NCI-H128 (cell line): ENCODE results near the gene KIF13A.
"Not testable (repeated sequence)": the region's sequence is repeated elsewhere in the genome, so short reads cannot be mapped to it uniquely, and the experiment has no call there.

Experiments used
- DNase-seq: peaks from one replicate; lab custom pipeline; 2025; ENCODE audit not compliant: unreplicated experiment; lab: John Stamatoyannopoulos, UW

KIF13A gene

DNA sequence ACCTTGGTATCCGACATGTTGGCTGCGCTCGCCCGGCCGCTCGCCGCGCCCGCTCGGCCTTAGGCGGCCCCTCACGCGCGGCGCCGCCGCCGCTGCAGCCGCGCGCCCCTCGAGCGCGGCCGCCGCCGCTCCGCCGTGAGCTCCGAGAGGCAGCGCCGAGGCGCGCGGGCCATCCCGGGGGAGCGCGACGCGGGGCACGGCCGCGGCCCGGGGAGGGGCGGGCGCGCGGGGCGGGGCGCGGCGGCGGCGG is at the start of gene KIF13A:
Gene KIF13A (minus strand): TSS at position 189 of the 250 bp plus-strand sequence. CDS start 172 bp downstream, at position 17.
- no peak for DNase-seq

- DNase-seq = no peak
Observed at GRCh38 chr6:18036781-18037180, 49.3 kb upstream of the KIF13A start.

DNA sequence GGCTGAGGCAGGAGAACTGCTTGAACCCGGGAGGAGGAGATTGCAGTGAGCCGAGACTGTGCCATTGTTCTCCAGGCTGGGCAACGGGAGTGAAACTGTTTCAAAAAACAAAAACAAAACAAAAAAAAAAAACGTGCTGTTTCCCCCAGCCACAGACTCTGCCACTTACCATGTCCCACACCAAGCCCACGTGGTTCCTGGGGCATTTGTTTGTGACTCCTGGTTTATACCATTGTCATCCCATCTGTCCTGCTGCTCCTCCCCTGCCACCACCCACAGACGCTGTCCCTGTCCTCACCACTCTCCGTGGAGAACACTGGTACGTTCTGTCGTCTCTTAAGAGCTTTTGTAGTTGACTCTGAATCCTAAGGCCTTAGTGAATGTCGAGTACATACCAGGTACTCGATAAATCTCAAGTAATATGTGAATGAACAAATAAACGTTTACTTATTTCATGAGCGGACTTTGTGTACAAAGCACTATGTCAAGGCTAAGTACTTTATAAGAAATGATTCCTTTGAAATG is 48.0 kb upstream of the KIF13A start:
- no peak for DNase-seq

GRCh38 chr6:18034798-18035202 is 47.4 kb upstream of the KIF13A start:
- DNase-seq = no peak

DNA sequence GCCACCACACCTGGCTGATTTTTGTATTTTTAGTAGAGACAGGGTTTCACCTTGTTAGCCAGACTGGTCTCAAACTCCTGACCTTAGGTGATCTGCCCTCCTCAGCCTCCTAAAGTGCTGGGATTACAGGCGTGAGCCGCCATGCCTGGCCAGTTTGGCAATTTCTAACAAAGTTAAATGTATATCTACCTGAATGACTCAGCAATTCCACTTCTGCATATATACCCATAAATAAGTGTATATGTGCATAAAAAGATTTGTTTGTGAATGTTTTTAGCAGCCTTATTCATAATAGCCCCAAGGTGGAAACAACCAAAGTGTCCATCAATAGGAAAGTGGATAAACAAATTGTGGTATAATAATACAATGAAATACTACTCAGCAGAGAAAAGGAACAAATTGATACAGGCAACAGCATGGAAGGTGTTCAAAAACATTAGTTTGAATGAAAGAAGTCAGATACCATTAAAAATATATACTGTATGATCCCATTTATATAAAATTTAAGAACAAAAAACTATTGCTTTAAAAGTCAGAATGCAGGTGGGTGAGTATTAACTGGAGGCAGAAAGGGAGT is 44.3 kb upstream of the KIF13A start:
- DNase-seq = no peak

DNA sequence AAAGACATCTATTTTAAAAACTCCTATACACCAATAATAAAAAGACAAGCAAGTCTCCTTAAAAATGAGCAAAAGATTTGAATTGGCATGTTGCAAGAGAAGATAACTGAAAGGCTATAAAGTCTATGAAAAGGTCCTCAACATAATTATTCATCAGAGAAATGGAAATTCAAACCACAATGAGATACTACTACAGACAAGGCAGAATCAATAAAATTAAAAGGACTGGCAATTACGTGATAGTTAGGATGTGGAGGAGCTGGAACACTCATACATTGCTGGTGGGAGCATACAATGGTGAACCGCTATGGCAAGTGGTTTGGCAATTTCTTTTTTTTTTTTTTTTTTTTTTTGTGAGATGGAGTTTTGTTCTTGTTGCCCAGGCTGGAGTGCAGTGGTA is 43.8 kb upstream of the KIF13A start:
- no peak for DNase-seq

DNA sequence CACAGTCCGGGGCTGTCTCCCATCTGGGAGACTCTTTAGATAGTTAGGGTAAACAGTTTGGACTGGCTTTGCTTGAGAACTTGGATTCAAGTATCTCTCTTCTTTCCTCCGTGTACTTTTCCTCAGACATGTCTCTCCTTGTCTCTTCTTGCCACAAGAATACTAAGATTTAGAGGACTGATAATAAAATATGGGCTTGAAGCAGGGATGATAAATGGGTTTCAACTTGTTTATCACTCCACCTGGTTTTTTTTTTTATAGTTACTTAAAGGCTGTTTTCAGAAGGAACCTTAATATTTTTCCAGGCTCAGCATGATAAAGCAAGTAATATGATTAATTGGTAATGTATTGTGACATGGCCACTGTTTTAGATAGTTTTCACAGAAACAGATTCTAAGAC is 40.9 kb upstream of the KIF13A start:
- no peak for DNase-seq

- DNase-seq = no peak
Observed at GRCh38 chr6:18025596-18025995, 38.2 kb upstream of the KIF13A start.

- no peak for DNase-seq
Observed at GRCh38 chr6:18024876-18025275, 37.4 kb upstream of the KIF13A start.

DNA sequence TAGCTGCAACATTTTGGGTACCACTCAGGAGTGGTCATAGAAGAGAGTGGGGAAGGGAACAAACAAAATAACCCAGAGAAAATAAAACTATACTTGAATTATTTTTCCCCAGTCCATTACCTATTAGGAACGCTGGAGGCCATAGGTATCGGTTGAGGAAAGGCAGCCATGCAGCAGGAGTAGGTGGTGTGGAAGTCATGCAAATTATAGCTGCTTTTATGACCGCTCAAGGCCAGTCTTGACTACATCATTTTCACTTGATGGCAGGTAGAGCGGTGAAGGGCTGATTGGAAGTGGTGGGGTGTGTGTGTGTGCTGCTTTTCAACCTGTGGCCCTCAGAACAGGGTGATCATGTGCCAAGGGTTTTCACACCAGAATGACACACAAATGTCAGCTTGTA is 36.5 kb upstream of the KIF13A start:
- no peak for DNase-seq

GRCh38 chr6:18022398-18023231 is 35.2 kb upstream of the KIF13A start:
- DNase-seq = no peak

- DNase-seq = no peak
Observed at GRCh38 chr6:18021166-18021850, 33.9 kb upstream of the KIF13A start.

DNA sequence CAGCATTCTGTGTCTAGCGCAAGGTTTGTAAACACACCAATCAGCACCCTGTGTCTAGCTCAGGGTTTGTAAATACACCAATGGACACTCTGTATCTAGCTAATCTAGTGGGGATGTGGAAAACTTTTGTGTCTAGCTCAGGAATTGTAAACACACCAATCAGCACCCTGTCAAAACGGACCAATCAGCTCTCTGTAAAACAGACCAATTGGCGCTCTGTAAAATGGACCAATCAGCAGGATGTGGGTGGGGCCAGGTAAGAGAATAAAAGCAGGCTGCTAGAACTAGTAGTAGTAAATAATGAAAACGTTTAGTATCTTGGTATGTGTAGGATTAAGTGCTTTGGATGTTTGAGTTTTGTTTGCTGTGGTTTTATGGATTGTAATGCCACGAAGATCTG is 33.1 kb upstream of the KIF13A start:
- not testable (repeated sequence) for DNase-seq

DNA sequence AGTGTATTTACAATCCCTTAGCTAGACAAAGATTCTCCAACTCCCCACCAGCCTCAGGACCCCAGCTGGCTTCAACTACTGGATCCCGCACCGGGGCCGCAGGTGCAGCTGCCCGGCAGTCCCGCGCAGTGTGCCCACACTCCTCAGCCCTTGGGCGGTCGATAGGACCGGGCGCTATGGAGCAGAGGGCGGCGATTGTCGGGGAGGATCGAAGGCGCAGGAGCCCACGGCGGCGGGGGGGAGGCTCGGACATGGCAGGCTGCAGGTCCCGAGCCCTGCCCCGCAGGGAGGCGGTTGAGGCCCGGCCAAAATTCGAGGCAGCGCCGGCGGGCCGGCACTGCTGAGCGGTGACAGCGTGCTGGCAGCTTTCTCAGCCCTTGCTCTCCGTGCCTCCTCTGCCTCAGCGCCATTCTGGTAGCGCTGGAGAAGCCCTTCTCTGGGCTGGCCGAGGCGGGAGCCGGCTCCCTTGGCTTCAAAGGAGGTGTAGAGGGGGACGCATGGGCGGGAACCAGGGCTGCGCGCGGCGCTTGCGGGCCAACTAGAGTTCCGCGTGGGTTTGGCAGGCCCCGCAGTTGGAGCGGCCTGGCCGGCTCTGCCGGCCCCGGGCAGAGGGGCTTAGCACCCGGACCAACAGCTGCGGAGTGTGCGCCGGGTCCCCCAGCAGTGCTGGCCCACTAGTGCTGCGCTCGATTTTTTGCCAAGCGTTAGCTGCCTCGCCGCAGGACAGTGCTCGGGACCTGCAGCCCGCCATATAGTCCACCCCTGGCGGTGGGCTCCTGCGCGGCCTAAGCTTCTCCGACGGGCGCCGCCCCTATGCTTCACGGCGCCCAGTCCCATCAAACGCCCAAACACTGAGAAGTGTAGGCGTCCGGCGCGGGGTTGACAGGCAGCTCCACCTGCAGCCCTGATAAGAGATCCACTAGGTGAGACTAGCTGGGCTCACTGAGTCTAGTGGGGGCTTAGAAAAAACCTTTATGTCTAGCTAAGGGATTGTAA is 32.4 kb upstream of the KIF13A start:
- DNase-seq = no peak

GRCh38 chr6:18019133-18019532 is 31.7 kb upstream of the KIF13A start:
- not testable (repeated sequence) for DNase-seq

GRCh38 chr6:18016698-18017097 is 29.3 kb upstream of the KIF13A start:
- DNase-seq = no peak

- no peak for DNase-seq
Observed at GRCh38 chr6:18016133-18016532, 28.7 kb upstream of the KIF13A start.

- no peak for DNase-seq
Observed at GRCh38 chr6:18011287-18011686, 23.9 kb upstream of the KIF13A start.

DNA sequence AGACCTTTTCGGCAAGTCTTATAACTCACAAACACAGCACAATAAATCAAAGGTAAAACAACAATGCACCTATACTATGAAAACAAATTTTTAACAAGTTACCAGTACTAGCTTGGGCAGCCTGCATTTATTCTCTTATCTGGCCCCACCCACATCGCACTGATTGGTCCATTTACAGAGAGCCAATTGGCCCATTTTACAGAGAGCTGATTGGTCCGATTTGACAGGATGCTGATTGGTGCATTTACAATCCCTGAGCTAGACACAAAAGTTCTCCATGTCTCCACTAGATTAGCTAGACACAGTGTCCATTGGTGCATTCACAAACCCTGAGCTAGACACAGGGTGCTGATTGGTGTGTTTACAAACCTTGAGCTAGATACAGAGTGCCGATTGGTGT is 23.1 kb upstream of the KIF13A start:
- not testable (repeated sequence) for DNase-seq

DNA sequence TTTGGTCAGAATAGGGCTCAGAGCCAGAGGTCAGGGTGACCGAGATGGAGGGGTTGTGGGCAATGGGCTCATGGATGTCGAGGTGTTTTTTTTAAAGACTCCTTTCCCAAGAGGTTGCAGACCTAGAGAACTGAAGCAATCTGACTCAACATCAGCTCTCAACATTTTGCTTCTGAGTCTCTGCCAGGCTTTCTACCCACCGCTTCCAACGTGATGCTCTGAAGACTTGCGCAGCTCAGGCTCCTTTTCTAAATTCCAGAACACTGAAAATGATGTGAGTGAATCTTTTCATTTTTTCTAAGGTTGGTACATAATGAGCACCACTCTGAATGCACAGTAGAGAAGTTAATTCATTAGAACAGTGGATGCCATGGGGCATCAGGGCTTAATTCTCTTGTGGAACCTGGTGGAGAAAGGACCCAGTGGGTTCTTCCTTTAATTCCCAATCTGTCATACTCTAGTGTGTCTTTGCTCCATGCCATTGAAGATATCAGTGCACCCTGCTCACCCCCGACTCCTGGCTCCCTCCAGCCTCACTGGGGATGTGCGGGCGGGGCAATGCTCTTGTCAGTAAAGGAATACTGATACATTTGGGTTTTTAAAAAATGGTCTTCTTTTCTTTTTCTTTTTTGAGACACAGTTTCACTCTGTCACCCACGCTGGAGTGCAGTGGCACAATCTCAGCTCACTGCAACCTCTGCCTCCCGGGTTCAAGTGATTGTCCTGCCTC is 17.0 kb upstream of the KIF13A start:
- DNase-seq = no peak
